ENCODE results near the gene SDC3. TPM values are rescaled to one million over a fixed set of nuclear protein-coding genes. Genes with fewer than 3 reads are reported as not detected.
"Not testable (repeated sequence)": the region's sequence is repeated elsewhere in the genome, so short reads cannot be mapped to it uniquely, and the experiment has no call there.

The SDC3 gene
- total RNA-seq (ENCODE audit: insufficient read depth, low replicate concordance) = 29.6 TPM

- DNase-seq (ENCODE audit: low spot score) = no peak
Observed at GRCh38 chr1:30908696-30909364, at the start of gene SDC3. Gene SDC3, minus strand, starts transcription at chr1:30908758. Its CDS starts 172 bp downstream, at chr1:30908586.

GRCh38 chr1:30957560-30958222 lies 49.1 kb upstream of the SDC3 start:
- no peak for DNase-seq (ENCODE audit: low spot score)

- DNase-seq (ENCODE audit: low spot score) = no peak
Observed at GRCh38 chr1:30955448-30956015, 47.0 kb upstream of the SDC3 start.

- no peak for DNase-seq (ENCODE audit: low spot score)
Observed at GRCh38 chr1:30953685-30954084, 45.1 kb upstream of the SDC3 start.

- DNase-seq (ENCODE audit: low spot score) = no peak
Observed at GRCh38 chr1:30952098-30952497, 43.5 kb upstream of the SDC3 start.

- no peak for DNase-seq (ENCODE audit: low spot score)
Observed at GRCh38 chr1:30950700-30951099, 42.1 kb upstream of the SDC3 start.

GRCh38 chr1:30950053-30950452 lies 41.5 kb upstream of the SDC3 start:
- DNase-seq (ENCODE audit: low spot score) = no peak

- DNase-seq (ENCODE audit: low spot score) = not testable (repeated sequence)
Observed at GRCh38 chr1:30949487-30949838, 40.9 kb upstream of the SDC3 start.

GRCh38 chr1:30948813-30949486 lies 40.4 kb upstream of the SDC3 start:
- DNase-seq (ENCODE audit: low spot score) = not testable (repeated sequence)

GRCh38 chr1:30948278-30948677 lies 39.7 kb upstream of the SDC3 start:
- no peak for DNase-seq (ENCODE audit: low spot score)

- no peak for DNase-seq (ENCODE audit: low spot score)
Observed at GRCh38 chr1:30947212-30947611, 38.7 kb upstream of the SDC3 start.

GRCh38 chr1:30942326-30942963 lies 33.9 kb upstream of the SDC3 start:
- no peak for DNase-seq (ENCODE audit: low spot score)

GRCh38 chr1:30940541-30940940 lies 32.0 kb upstream of the SDC3 start:
- no peak for DNase-seq (ENCODE audit: low spot score)

- no peak for DNase-seq (ENCODE audit: low spot score)
Observed at GRCh38 chr1:30936541-30937171, 28.1 kb upstream of the SDC3 start.

- DNase-seq (ENCODE audit: low spot score) = not testable (repeated sequence)
Observed at GRCh38 chr1:30935758-30936157, 27.2 kb upstream of the SDC3 start.

GRCh38 chr1:30934613-30935012 lies 26.1 kb upstream of the SDC3 start:
- DNase-seq (ENCODE audit: low spot score) = no peak

- DNase-seq (ENCODE audit: low spot score) = no peak
Observed at GRCh38 chr1:30933874-30934252, 25.3 kb upstream of the SDC3 start.

- no peak for DNase-seq (ENCODE audit: low spot score)
Observed at GRCh38 chr1:30930631-30931173, 22.1 kb upstream of the SDC3 start.

- no peak for DNase-seq (ENCODE audit: low spot score)
Observed at GRCh38 chr1:30929944-30930525, 21.5 kb upstream of the SDC3 start.

- DNase-seq (ENCODE audit: low spot score) = peak; percentile 50
Observed at GRCh38 chr1:30929135-30929889, 20.8 kb upstream of the SDC3 start.
